Heart left ventricle (tissue), 16 donors: ENCODE data around the gene GIMD1. TPM values are rescaled to one million over a fixed set of nuclear protein-coding genes. Genes with fewer than 3 reads are reported as not detected.

Experiments
- ATAC-seq, 4 donors: fragments of 200-7000 bp; cut with Tn5 transposase; one replicate each; pipeline ENCODE4 v1.9.1; 2020 to 2022; ENCODE audit warnings: moderate library complexity in 4 of 4, mild to moderate bottlenecking in 3 of 4, moderate number of reproducible peaks in 1 of 4
- DNase-seq, 5 donors: peaks; one replicate each; pipeline ENCODE4 v3.0.0-alpha.2; 2020
- H3K27ac ChIP-seq, 12 donors: fragments of 200-600 bp; sonication (generic) in 4 of 12; one replicate each; pipeline versions ENCODE4 v1.5.0 to v1.8.0; 2016 to 2022; ENCODE audit warnings: mild to moderate bottlenecking in 2 of 12
- H3K27me3 ChIP-seq, 9 donors: fragments of 200-600 bp; sonication (generic) in 2 of 9; one replicate each; pipeline versions ENCODE4 v1.5.1 to v1.8.0; 2016 to 2022; ENCODE audit warnings: mild to moderate bottlenecking in 3 of 9
- H3K36me3 ChIP-seq, 9 donors: fragments of 200-600 bp; sonication (generic) in 2 of 9; one replicate each; pipeline versions ENCODE4 v1.5.0 to v1.8.0; 2018 to 2022; ENCODE audit warnings: mild to moderate bottlenecking in 2 of 9
- H3K4me1 ChIP-seq, 12 donors: fragments of 200-600 bp; sonication (generic) in 4 of 12; one replicate each; pipeline versions ENCODE4 v1.5.0 to v1.8.0; 2016 to 2022; ENCODE audit warnings: mild to moderate bottlenecking in 3 of 12
- H3K4me3 ChIP-seq, 12 donors: fragments of 200-600 bp; sonication (generic) in 4 of 12; one replicate each; pipeline versions ENCODE4 v1.5.0 to v1.8.0; 2017 to 2022; ENCODE audit warnings: mild to moderate bottlenecking in 9 of 12, moderate library complexity in 4 of 12
- H3K9me3 ChIP-seq, 12 donors: fragments of 200-600 bp; sonication (generic) in 4 of 12; one replicate each; pipeline versions ENCODE4 v1.5.0 to v1.8.0; 2016 to 2022; ENCODE audit warnings: mild to moderate bottlenecking in 1 of 12
- POLR2A ChIP-seq, 2 donors: fragments of 450-650 bp; IDR thresholded peaks; one replicate each; pipeline ENCODE4 v1.6.1; 2017; ENCODE audit warnings: antibody characterized with exemption in 2 of 2, mild to moderate bottlenecking in 2 of 2, moderate library complexity in 2 of 2
- WGBS, 4 donors: extraction: QIAGEN DNeasy Blood & Tissue Kit in 2 of 4; methylation state at CpG; one replicate each; pipeline versions ENCODE4 v1.1.5 to v1.1.7; 2013 to 2018; 5-methylcytosine and 5-hydroxymethylcytosine counted together
- intact Hi-C, 10 donors: fragments of 100-400 bp; cut with DNase I; formaldehyde crosslinking; loops; one replicate each; pipeline versions ENCODE4 v1.11.1 to v1.14.2; 2022
- polyA plus RNA-seq, 2 donors: library from polyadenylated mRNA; stranded (reverse); fragments of 200-250 nt; gene quantifications; one replicate each; pipeline ENCODE4 v1.2.3, GENCODE V29; 2013
- total RNA-seq, 9 donors: library from RNA; depleted of rRNA in 2 of 9; stranded (reverse); fragments of >200 nt in 2 of 9; fragmentation: NEBNext Ultra II Directional in 3 of 9; extraction: Animal tissue kit (Norgen Biotek cat#: 25700) in 3 of 9; gene quantifications; one replicate each; pipeline versions ENCODE4 v1.1.0 to v1.2.4, GENCODE V29; 2016 to 2023
- TF ChIP-seq, protein P1 (sequence below), 12 donors: fragments of 200-600 bp; sonication (generic) in 4 of 12; IDR thresholded peaks; one replicate each; pipeline versions ENCODE4 v1.5.0 to v1.8.0; 2018 to 2022; ENCODE audit warnings: antibody characterized with exemption in 12 of 12, mild to moderate bottlenecking in 5 of 12
- donor health status: ischemic (EF 13 %, LVEDD 7.1; RV severe dilation, severe dysfunction).
- donor health status: healthy with polysubstance abuse.
- donor health status: DM: no; HTN: yes; CAD: no.
- donor health status: DM: no; HTN: no; CAD: no.
- donor health status: ischemic (EF 25% LVEDD 6.9; RV normal size, moderate dysfunction).
- donor health status: ischemic (EF 25% LVEDD 5.7; RV mildly dilated, moderate dysfunction).
- donor health status: healthy.
- donor health status: DM: yes; HTN: yes; CAD: no.
- donor health status: ischemic (EF 35%, LVEDD 5.7; RV mildly dilated, moderate dysfunction).
- donor health status: nonischemic (EF 11% LVEDD 7.7; RV severe dilation, severe dysfunction).
- donor health status: DM: yes; HTN: yes; CAD: no.
- donor health status: PGD.
- donor health status: ischemic (EF 29% LVEDD 5.4; RV normal size, mild dysfunction).
- donor health status: nonischemic (EF 23%, LVEDD 6.1; RV moderate dilation, normal function).

The GIMD1 gene
- total and polyA plus RNA-seq, 11 donors: not detected

DNA sequence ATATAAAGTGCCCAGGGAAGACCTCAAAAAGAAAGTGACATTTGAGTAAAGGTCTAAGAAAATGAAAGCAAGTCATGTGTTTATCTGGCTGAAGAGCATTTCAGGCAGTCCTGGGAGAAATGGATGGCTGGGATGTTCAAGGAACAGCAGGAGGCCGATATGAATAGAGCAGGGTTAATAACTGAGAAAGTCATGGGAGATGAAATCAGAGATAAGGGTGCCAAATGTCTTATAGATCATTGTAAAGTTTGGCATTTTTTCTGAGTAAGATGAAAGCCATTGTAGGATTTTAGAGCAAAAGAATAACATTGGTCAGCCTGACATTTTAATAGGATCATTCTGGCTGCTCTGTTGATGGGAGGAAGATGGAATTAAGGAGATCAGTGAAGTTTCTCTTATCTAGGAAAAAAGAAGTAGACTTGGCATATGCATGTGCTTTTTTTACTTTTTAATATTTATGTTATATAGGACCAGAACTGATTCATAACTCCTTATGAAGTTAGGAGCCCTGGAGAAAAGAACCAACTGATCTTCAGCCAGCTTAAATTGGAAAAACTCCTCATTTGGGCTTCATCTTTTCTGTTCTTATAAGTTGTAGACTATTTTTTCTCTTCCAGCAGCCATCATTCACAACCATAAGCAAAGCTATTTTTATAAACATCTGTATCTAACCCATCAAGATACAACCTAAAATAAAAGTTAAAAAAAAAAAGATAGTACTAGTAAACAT is 33.7 kb downstream of the GIMD1 start:
- WGBS, 4 donors: 85 to 95% (median 91%) methylated on average over 1 of the region's 1 CpG
- Histone ChIP-seq H3K36me3 (peaks cover 0 to 100% (median 93%) of the 10 kb centered on the region in 9 donors), H3K9me3 (peaks cover 0 to 10% (median 2%) of the 10 kb centered on the region in 12 donors), H3K27me3 (no peaks in the 10 kb centered on the region), H3K4me1 (no peaks in the 10 kb centered on the region), H3K27ac (no peak overlapping the region), H3K4me3 (no peak overlapping the region)
- intact Hi-C loops: no loop called here
- TF ChIP-seq, protein P1, sequence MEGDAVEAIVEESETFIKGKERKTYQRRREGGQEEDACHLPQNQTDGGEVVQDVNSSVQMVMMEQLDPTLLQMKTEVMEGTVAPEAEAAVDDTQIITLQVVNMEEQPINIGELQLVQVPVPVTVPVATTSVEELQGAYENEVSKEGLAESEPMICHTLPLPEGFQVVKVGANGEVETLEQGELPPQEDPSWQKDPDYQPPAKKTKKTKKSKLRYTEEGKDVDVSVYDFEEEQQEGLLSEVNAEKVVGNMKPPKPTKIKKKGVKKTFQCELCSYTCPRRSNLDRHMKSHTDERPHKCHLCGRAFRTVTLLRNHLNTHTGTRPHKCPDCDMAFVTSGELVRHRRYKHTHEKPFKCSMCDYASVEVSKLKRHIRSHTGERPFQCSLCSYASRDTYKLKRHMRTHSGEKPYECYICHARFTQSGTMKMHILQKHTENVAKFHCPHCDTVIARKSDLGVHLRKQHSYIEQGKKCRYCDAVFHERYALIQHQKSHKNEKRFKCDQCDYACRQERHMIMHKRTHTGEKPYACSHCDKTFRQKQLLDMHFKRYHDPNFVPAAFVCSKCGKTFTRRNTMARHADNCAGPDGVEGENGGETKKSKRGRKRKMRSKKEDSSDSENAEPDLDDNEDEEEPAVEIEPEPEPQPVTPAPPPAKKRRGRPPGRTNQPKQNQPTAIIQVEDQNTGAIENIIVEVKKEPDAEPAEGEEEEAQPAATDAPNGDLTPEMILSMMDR (IDR thresholded peaks at IDR 0.05): no peak
- no peak for TF ChIP-seq POLR2A (IDR thresholded peaks at IDR 0.05)
- ATAC-seq (no peak), DNase-seq (no peak)

DNA sequence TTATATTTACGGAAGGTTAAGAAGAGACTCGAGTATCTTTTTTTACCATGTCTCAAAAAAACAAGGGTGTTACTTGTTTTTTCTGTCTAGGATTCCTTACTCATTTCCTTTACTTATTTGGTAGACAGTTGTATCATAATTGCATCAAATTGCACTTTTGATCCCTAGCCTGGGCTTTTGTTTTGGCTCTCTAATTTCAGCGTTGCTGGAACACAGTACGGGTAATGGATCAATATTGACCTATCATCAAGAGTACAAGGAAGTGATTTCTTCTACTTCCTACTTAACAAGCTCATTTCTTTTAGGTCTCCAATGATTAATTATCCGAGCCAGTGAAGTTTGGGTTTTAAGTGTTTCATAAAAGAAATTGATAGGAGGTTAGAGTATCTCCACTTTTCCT is 35.4 kb downstream of the GIMD1 start:
- intact Hi-C loops: no loop called here
- Histone ChIP-seq H3K27me3 (no peaks in the 10 kb centered on the region), H3K27ac (no peak overlapping the region), H3K9me3 (peaks cover 0 to 9% (median 2%) of the 10 kb centered on the region in 12 donors), H3K4me3 (no peak overlapping the region), H3K4me1 (no peaks in the 10 kb centered on the region), H3K36me3 (peaks cover 0 to 100% (median 99%) of the 10 kb centered on the region in 9 donors)
- ATAC-seq: no peak
- TF ChIP-seq POLR2A (IDR thresholded peaks at IDR 0.05): no peak
- TF ChIP-seq, protein P1 (IDR thresholded peaks at IDR 0.05): no peak
- DNase-seq: no peak
- WGBS, 4 donors: 89 to 95% (median 95%) methylated on average over 5 of the region's 5 CpGs

DNA sequence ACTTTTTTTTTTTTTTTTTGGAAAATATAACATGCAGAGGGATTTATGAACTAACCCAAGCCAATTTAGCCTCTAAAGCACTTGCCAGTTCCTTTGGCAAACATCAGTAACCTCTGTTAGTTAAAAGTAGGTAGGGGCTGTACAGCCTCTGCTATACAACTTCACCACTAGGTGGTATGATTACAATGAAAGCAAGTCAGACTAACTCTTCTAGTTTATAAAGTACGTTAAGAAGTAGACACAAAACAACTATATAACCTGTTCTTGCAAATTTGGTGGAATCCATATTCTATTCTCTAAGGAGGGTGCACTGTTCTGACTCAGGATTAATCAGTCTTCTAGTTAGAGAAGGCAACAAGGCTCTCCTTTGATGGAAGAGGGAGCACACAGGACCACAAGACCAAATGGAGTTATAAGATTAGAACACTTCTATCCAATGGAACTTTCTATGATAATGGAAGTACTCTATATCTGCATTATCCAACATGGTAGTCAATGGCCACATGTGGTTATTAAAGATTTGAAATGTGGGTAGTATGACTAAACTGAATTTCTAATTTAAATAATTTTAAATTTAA is 39.4 kb downstream of the GIMD1 start:
- 0 to 23% (median 13%) methylated on average over 1 of the region's 1 CpG for WGBS, 4 donors
- Histone ChIP-seq H3K9me3 (no peaks in the 10 kb centered on the region), H3K36me3 (peaks cover 0 to 98% (median 93%) of the 10 kb centered on the region in 9 donors), H3K4me1 (peaks cover 0 to 2% (median 0%) of the 10 kb centered on the region in 12 donors), H3K27ac (no peak overlapping the region), H3K27me3 (no peaks in the 10 kb centered on the region), H3K4me3 (no peak overlapping the region)
- no peak for DNase-seq
- ATAC-seq: peak; percentile 58 to 73 (median 66)
- TF ChIP-seq, protein P1 (IDR thresholded peaks at IDR 0.05): peak; percentile 43 to 67 (median 54)
- no peak for TF ChIP-seq POLR2A (IDR thresholded peaks at IDR 0.05)
- intact Hi-C loops: loop anchor here in 3 of 10 donors (5.0 kb wide), 1 partner anchor 173 kb away; no protein-coding TSS in a partner anchor

DNA sequence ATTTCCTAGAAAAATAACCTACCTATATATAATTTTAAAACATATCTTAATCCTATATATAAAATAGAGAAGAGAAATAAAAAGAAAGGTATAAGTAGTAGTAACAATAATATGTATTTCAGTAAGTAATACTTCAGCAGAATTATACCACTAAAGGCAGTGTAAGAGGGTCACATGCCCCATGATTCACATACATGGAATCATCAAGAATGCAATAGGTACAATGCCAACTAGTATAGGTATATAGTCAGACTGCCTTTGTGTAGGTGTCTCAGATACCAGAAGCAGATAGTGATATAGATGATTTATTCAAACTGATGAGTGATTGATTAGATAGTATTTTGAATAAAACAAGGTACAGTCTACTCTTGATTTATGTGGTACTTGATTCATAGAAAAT is 42.8 kb downstream of the GIMD1 start:
- Histone ChIP-seq H3K36me3 (peaks cover 0 to 65% (median 60%) of the 10 kb centered on the region in 9 donors), H3K9me3 (no peaks in the 10 kb centered on the region), H3K27me3 (no peaks in the 10 kb centered on the region), H3K27ac (no peak overlapping the region), H3K4me1 (peaks cover 0 to 13% (median 0%) of the 10 kb centered on the region in 12 donors), H3K4me3 (no peak overlapping the region)
- DNase-seq (no peak), ATAC-seq (no peak)
- no peak for TF ChIP-seq POLR2A (IDR thresholded peaks at IDR 0.05)
- TF ChIP-seq, protein P1 (IDR thresholded peaks at IDR 0.05): no peak
- intact Hi-C loops: loop anchor here in 3 of 10 donors (5.0 kb wide), 1 partner anchor 177 kb away; no protein-coding TSS in a partner anchor
